SKM-1 treated with dmso at 0.1 percent for 144 hours (cell line): ENCODE data around the gene POLR2E.

Experiments used
- DNase-seq: peaks from one replicate; lab custom pipeline; 2025; ENCODE audit not compliant: unreplicated experiment; lab: John Stamatoyannopoulos, UW

The POLR2E gene

GRCh38 chr19:1051791-1052190, 43.4 kb downstream of the POLR2E start:
- DNase-seq = no peak

DNA sequence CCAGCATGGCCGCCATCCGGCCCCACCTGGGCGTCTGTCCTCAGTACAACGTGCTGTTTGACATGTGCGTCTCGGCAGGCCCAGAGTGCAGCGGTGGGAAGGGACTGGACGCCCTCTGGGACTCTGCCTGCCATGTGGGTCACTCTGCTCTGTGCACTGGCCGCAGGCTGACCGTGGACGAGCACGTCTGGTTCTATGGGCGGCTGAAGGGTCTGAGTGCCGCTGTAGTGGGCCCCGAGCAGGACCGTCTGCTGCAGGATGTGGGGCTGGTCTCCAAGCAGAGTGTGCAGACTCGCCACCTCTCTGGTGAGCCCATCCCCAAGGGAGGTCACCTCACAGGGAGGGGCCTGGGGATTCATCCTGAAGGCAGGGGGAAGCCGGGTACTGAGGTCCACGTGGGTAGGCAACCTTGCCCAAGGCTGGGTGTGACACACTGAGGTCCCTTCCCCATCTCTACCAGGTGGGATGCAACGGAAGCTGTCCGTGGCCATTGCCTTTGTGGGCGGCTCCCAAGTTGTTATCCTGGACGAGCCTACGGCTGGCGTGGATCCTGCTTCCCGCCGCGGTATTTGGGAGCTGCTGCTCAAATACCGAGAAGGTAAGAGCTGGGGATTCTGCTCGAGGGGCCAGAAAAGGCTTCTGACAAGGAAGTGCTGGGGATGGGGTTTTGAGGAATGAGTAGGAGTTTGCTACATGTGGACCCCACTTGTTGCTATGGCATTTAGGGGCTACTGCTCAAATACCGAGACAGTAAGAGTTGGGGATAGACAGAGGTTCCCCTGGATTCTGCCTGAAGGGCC, 44.0 kb downstream of the POLR2E start:
- DNase-seq = no peak

GRCh38 chr19:1049800-1050199, 45.4 kb downstream of the POLR2E start:
- DNase-seq = no peak

DNA sequence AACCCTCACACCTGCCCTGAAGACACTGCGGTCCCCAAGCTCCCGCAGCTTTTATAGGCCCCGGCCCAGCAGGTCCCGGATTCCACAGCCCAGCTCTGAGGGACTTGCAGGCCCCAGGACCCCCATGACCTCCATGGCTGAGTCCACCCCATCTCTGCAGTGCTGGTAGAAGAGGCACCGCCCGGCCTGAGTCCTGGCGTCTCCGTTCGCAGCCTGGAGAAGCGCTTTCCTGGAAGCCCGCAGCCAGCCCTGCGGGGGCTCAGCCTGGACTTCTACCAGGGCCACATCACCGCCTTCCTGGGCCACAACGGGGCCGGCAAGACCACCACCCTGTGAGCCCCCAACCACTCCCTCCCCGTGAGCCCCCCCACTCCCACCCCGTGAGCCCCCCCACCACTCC, 46.1 kb downstream of the POLR2E start:
- no peak for DNase-seq

DNA sequence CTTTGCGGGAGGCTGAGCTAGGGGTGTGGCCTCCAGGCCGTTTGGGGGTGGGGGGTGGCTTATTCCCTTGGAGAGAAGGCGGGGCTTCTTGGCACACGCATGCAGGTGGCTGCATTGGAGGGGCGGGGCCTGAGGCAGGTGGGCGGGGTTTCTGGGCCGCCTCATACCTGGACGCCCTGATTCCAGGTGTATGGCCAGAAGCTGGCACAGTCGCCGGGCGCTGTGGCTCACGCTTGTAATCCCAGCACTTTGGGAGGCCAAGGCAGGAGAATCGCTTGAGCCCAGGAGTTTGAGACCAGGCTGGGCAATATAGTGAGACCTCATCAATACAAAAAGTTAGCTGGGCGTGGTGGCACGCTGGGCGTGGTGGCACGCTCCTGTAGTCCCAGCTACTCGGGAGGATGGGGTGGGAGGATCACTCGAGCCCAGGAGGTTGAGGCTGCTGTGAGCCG, 47.5 kb downstream of the POLR2E start:
- DNase-seq = no peak

DNA sequence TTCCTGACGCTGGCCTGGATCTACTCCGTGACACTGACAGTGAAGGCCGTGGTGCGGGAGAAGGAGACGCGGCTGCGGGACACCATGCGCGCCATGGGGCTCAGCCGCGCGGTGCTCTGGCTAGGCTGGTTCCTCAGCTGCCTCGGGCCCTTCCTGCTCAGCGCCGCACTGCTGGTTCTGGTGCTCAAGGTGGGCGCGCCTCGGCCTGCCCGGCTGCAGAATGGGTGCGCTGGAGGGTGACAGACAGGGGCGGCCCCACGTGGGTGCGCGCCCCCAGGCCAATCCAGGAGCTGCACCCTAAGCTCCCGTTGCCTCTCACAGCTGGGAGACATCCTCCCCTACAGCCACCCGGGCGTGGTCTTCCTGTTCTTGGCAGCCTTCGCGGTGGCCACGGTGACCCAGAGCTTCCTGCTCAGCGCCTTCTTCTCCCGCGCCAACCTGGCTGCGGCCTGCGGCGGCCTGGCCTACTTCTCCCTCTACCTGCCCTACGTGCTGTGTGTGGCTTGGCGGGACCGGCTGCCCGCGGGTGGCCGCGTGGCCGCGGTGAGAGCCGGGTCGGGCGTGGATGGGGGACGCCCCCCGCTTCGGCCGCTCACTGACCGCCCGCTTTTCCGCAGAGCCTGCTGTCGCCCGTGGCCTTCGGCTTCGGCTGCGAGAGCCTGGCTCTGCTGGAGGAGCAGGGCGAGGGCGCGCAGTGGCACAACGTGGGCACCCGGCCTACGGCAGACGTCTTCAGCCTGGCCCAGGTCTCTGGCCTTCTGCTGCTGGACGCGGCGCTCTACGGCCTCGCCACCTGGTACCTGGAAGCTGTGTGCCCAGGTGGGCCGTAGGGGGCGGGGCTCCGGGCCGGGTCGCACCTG, 48.1 kb downstream of the POLR2E start:
- no peak for DNase-seq

DNA sequence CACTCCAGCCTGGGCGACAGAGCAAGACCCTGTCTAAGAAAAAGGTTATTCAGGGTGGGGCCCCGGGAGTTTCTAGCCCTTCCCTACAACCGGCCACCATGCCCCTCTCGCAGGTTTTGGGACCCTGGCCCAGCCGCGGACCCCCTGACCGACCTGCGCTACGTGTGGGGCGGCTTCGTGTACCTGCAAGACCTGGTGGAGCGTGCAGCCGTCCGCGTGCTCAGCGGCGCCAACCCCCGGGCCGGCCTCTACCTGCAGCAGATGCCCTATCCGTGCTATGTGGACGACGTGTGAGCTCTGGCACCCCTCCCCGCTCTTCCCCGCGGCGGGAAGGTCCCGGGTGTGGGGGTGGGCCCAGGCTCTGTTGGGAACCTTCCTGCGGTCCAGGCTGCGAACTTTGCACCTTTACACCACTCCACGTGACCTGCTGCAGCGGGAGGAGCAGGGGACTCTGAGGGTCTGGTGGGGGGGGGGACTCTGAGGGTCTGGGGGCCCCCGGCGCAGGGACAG, 49.0 kb downstream of the POLR2E start:
- no peak for DNase-seq

- DNase-seq = peak; percentile 78
Observed at GRCh38 chr19:1045247-1045603, 50.0 kb downstream of the POLR2E start.

GRCh38 chr19:1042689-1043511, 52.3 kb downstream of the POLR2E start:
- no peak for DNase-seq

- no peak for DNase-seq
Observed at GRCh38 chr19:1041835-1042685, 53.1 kb downstream of the POLR2E start.

GRCh38 chr19:1041272-1041834, 53.8 kb downstream of the POLR2E start:
- no peak for DNase-seq

GRCh38 chr19:1040476-1041271, 54.5 kb downstream of the POLR2E start:
- DNase-seq = peak; percentile 60

- DNase-seq = peak; percentile 93
Observed at GRCh38 chr19:1039646-1040475, 55.3 kb downstream of the POLR2E start, which contains the start of gene ABCA7. TSS of gene ABCA7 (plus strand) at chr19:1040107. CDS start at chr19:1041362, 1,255 bp downstream.

- no peak for DNase-seq
Observed at GRCh38 chr19:1038978-1039645, 56.1 kb downstream of the POLR2E start.

- DNase-seq = no peak
Observed at GRCh38 chr19:1037621-1038064, 57.5 kb downstream of the POLR2E start.
